ENCODE data around the gene IL6R.
"Not testable (repeated sequence)": the region's sequence is repeated elsewhere in the genome, so short reads cannot be mapped to it uniquely, and the experiment has no call there.

The IL6R gene

DNA sequence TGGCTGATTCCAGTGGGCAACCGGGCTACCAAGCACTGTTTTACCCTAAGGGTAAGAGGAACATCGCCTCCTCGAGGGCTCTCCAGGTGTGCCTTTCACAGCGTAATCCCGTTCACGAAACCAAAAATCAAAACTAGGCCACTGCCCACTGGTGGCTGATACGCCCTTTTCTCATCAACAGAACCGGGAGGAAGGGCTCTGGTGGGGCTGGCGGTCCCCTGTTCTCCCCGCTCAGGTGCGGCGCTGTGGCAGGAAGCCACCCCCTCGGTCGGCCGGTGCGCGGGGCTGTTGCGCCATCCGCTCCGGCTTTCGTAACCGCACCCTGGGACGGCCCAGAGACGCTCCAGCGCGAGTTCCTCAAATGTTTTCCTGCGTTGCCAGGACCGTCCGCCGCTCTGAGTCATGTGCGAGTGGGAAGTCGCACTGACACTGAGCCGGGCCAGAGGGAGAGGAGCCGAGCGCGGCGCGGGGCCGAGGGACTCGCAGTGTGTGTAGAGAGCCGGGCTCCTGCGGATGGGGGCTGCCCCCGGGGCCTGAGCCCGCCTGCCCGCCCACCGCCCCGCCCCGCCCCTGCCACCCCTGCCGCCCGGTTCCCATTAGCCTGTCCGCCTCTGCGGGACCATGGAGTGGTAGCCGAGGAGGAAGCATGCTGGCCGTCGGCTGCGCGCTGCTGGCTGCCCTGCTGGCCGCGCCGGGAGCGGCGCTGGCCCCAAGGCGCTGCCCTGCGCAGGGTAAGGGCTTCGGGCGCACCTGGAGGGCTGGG lies at the start of gene IL6R:
Gene IL6R, plus strand, starts transcription at position 360 of the 763 bp plus-strand sequence. Its CDS starts 287 bp downstream, at position 647.
- peak; percentile 51 for DNase-seq

DNA sequence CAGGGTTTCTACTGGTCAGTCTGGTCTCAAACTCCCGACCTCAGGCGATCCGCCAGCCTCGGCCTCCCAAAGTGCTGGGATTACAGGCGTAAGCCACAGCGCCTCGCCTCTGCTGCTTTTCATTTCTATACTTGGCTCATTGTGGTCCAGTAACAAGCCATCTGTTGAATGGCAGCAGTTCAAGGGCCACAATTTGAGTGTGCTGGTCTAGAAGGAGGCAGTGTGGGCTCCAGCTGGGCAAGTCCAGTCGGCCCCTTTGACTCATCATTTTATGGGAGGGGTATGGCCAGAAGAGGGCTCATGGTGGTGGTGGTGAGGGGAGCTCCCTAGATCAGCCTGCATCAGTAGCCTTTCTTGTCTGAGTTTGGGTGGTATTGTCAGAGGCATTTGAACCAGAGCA lies 46.6 kb upstream of the IL6R start:
- no peak for DNase-seq

- DNase-seq: no peak
Observed at GRCh38 chr1:154360288-154360687, 44.9 kb upstream of the IL6R start.

- not testable (repeated sequence) for DNase-seq
Observed at GRCh38 chr1:154360881-154361280, 44.3 kb upstream of the IL6R start.

DNA sequence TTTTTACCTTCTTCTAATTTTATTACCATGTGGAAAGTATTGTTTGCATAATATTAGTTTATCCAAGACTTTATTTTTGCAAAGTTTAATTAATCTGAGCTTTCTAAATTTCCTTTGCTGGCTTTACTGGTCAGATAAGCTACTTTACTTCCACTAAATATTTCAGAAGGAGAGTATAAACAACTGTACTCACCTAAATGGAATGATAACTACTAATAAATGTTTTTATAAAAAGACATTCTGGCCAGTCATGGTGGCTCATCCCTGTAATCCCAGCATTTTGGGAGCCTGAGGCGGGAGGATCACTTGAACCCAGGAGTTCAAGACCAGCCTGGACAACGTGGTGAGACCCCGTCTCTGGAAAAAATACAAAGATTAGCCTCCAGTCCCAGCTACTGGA lies 43.8 kb upstream of the IL6R start:
- no peak for DNase-seq

- no peak for DNase-seq
Observed at GRCh38 chr1:154371436-154371835, 33.7 kb upstream of the IL6R start.

DNA sequence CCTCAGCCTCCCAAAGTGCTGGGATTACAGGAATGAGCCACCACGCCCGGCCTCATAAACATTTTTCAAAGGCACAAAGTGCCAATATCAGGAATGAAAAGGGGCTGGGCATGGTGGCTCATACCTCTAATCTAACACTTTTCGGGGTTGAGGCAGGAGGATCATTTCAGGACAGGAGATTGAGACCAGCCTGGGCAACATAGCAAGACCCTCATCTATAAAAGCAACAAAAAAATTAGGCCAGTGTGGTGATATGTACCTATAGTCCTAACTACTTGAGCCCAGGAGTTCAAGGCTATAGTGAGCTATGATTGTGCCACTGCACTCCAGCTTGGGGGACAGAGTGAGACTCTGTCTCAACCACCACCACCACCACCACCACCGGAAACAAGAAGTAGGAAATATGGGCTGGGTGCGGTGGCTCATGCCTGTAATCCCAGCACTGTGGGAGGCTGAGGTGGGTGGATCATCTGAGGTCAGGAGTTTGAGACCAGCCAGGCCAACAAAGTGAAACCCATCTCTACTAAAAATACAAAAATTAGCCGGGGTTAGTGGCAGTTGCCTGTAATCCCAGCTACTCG lies 31.3 kb upstream of the IL6R start:
- not testable (repeated sequence) for DNase-seq

DNA sequence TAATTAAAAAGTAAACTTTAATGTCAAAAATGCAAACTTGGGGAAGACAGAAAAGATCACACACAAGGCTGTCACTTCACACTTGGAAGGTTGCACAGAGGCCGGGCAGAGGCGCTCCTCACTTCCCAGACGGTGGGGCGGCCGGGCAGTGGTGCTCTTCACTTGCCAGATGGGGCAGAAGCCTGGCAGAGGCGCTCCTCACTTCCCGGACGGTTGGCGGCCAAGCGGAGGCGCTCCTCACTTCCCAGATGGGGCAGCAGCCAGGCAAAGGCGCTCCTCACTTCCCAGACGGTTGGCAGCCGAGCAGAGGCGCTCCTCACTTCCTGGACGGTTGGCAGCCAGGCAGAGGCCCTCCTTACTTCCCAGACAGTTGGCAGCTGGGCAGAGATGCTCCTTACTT lies 25.8 kb upstream of the IL6R start:
- no peak for DNase-seq

DNA sequence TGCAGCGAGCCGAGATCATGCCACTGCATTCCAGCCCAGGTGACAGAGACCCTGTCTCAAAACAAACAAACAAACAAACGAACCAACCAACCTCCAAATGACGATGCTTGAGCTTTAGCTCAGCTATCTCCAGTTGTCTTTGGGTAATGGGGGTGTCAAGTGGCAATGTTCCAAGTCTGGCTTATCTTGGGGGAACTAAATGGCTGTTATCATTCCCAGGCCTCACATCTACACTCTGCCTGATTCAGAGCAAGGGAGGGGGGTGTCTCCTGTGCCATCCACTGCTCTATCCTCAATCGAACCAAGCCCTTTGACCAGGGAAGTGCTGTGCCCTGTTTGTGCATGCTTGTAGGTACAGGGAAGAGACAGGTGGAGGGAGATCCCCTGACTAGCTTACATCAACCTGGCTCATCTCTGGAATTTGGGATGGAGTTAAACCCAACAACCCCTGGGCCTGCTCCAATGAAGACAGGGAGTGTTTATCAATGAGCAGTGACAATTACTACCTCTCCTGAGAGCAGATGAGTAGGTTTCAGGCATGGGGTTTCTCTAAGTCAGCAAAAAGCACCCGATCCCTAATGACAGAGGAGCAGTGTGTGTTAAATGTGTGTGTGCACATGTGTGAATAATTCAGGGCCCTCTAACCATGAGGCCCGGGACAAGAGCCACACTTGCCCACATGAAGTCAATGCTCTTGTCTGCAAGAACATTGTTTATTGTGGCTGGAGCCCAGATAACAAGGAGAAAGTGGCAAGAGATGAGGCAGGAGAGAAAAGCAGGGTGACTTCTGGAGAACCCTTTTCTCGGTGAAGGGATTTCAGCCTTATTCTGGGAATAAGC lies 20.3 kb upstream of the IL6R start:
- no peak for DNase-seq

DNA sequence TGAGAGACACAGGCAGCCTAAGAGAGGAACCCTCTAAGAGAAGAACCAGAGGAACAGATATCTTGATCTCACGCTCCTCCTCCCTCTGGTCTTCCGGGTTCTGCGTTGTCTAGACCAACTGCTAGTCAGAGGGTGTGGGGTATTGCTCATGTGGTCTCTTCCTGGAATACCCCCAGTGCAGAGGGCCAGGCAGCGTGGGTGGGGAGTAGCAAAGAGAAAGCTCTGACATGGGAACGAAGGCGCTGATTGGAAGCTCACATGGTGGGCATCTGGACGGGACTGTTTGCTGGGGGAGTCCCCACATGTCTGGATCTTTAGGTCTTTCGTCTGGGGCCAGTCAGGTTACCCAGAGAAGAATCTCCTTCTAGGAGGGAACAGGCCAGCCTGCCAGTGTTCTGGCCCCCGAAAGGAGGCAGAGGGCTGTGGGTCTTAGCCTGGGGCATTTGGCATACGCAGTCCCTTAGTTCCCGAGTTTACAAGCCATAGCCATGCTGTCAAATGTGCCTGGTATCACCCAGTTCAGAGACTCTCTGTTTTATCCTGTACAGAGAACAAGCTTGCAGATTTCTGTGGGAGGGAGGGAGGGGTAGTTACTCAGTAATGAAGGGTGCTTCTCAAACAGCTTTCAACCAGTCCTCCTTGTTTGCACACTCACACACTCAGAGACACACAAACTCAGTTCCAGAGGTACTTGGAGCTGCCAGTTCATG lies 18.3 kb upstream of the IL6R start:
- no peak for DNase-seq

GRCh38 chr1:154391086-154391770 lies 13.9 kb upstream of the IL6R start:
- DNase-seq: no peak

DNA sequence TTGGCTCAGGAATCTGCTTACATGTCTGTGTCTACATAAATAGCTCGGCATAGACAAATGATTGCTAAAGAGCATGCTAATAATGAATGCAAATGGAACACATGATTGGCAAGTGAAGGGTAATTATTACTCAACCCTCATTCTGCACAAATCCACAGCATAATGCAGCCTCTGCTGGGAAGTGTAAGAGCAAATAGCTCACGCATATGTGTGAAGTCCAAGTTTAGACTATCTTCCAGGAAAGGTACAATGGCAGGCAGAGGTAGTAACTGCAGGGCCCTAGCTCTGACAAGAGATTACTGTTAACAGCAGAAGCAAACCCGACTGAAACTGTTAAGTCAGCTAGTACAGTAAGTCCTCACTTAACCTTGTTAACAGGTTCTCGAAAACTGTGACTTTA lies 7.0 kb upstream of the IL6R start:
- no peak for DNase-seq

- DNase-seq: no peak
Observed at GRCh38 chr1:154398678-154399077, 6.5 kb upstream of the IL6R start.

DNA sequence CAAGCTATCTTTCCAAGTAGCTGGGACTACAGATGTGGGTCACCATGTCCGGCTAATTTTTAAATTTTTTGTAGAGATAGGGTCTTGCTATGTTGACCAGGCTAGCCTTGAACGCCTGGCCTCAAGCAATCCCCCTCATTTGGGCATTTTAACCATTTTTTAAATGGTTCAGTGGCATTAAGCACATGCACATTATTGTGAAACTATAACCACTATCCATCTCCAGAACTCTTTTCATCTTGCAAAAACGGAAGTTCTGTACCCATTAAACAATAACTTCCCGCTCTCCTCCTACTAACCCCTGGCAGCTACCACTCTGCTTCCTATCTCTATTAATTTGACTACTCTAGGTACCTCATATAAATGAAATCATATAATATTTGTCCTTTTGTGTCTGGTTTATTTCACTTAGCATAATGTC lies 4.8 kb upstream of the IL6R start:
- no peak for DNase-seq

DNA sequence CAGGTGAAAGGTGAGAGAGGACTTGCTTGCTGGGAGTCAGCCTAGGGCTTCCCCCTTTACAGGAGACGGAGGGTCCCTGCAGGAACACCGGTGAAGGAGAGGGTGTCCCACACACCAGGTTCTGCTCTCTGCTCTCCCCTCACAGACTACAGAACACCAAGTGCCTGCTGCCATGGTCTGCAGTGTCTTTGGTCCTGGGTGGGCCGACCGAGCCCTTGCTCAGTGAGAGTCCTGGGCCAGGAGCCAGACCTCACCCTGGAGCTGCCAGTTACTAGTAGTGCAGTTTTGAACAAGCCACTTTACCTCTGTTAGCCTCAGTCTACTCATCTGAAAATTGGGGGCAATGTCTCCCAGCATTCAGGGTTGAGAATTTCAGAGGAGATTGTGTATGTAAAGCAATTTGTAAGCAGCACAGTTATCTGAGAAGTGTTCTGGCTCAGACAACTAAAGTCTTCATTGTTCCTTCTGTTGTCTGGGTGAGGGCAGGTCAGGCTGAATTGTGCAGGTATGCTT lies 2.7 kb upstream of the IL6R start:
- DNase-seq: no peak

GRCh38 chr1:154403261-154403943 lies 1.7 kb upstream of the IL6R start:
- no peak for DNase-seq

GRCh38 chr1:154403983-154404382 lies 1.2 kb upstream of the IL6R start:
- no peak for DNase-seq

DNA sequence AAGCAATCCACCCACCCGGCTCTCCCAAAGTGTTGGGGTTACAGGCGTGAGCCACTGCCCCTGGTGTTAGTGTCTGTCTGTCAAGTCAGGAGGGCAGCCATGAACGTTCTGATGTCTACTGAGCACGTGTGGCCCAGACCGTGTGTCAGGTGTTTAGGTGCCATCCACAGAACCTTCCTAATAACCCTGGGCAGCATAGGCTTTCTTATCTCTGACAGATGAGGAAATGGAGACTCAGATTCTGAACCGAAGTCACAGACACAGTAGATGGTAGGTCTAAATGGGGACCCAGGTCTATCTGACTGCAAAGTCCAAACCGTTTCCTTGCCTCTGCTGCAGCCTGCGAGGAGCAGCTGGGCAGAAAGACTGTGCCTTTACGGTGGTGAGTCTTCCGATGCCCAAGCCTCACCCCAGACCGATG lies 622 bp upstream of the IL6R start:
- DNase-seq: no peak

DNA sequence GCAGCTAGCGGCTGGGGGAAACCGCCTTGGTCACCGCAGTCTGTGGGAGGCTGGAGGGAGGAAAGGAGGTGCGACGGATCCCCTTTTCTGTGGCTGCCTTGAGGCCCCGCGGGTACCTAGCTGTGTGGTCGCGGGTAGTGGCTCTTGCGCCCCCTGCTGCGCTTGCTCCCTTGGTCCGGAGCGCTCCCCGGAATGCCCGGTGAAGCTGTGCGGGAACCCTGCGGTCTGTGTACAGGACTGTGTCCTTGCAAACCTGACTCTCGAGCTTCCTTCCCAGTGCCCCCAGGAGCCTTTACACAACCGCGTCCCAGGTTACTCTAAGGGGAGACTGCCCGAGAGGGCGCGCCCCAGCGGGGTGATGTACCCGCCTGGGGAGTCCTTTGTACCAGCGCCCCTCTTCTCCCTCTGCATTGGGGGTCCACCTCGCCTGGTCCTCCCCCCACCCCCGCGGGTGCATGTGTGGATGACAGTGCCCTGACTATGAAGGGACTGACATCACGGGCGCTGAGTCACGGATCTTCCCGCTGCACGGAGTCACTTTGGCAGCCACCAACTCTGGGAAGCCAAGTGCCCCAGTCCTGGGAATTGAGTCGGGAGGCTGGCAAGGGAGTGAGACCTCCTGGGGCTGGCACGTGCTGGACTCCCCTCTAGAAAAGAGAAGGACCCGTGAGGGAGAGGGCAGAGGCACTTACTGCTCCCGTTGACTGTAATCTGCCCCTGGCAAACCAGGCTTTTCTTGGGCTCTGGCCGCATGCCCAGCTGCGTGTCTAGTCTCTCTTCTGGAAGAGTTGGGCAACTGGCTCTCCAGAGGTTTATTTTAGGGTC lies 816 bp downstream of the IL6R start:
- no peak for DNase-seq

DNA sequence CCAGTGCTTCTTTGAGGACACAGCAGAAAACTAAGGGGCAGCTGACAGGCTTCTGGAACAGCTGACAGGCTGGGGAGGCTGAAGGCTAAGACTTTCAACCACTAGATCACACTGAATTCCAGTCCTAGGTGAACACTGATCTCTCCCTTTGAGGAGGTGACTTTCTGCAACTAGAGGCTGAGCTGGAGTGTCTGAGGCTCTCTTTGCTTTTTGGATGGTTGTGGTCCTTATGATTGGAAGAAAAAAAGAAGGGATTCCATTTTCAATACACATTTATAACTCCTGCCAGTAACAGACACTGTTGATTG lies 1.4 kb downstream of the IL6R start:
- no peak for DNase-seq

DNA sequence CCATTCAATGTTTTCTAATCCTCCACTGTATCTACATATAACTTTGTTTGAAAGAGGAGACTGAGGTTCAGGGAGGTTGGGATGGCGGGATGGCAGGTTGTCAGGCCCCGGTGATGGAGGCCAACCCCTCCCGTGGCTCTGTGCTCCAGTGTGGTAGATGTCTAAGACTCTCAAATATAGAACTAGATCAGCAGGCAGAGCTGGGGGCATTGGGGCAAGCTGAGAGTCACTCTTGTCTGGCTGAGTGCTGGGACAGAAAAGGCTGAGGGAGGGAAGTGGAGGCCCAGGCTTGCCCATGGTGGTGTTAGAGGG lies 1.7 kb downstream of the IL6R start:
- DNase-seq: no peak

All from NCI-H146 (cell line).